Mucosa of rectum (tissue), 2 donors: ENCODE results near the gene RASSF5.

Source experiments
- H3K27ac ChIP-seq, 2 donors: one replicate each; pipeline ENCODE4 v1.7.0; 2013; ENCODE audit warnings: inconsistent platforms in 2 of 2, low read depth in 2 of 2, low read length in 2 of 2
- H3K27me3 ChIP-seq, 2 donors: one replicate each; pipeline ENCODE4 v1.7.0; 2013; ENCODE audit warnings: low read length in 2 of 2; ENCODE audit not compliant: control insufficient read depth in 2 of 2, insufficient read depth in 2 of 2
- H3K36me3 ChIP-seq, 2 donors: one replicate each; pipeline ENCODE4 v1.7.0; 2013; ENCODE audit warnings: low read length in 2 of 2; ENCODE audit not compliant: control insufficient read depth in 2 of 2, insufficient read depth in 2 of 2
- H3K4me1 ChIP-seq, 2 donors: one replicate each; pipeline ENCODE4 v1.7.0; 2013; ENCODE audit warnings: low read length in 2 of 2, mild to moderate bottlenecking in 1 of 2; ENCODE audit not compliant: control insufficient read depth in 2 of 2, insufficient read depth in 2 of 2
- H3K4me3 ChIP-seq, 2 donors: one replicate each; pipeline ENCODE4 v1.7.0; 2013; ENCODE audit warnings: low read length in 2 of 2
- H3K9ac ChIP-seq, 2 donors: one replicate each; pipeline ENCODE4 v1.7.0; 2013; ENCODE audit warnings: low read length in 2 of 2, low read depth in 1 of 2, mild to moderate bottlenecking in 1 of 2
- H3K9me3 ChIP-seq, 2 donors: one replicate each; pipeline ENCODE4 v1.7.0; 2013; ENCODE audit warnings: low read length in 2 of 2; ENCODE audit not compliant: control insufficient read depth in 2 of 2
- donor health status: healthy.
- donor health status: Normal muscosa, but diverticular disease.

Gene RASSF5

DNA sequence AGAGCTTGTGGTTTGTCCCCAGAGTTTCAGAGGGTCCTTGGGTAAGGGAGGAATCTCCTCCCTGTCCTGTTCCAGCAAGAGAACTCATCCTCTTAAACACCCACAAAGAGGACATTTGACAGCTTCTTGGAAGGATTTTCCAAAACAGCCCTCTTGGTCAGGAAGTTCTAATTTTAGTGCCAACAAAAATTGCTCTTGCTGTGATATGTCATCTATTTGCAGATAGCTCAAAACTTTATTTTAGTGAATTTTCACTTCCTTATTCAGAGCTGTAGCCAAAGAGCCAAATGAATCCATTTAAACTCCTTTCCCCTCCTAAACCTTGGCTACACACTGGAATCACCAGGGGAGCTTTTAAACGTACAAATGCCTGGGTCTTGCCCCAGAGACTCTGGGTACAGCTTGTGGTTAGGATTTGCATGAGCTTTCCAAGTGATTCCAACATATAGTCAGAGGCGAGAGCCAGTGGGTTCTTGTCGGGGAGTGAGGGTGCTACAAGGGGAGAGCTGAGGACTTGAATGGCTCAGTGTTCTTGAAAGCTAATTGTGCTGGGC is 11.8 kb upstream of the RASSF5 start:
- no peaks in the 10 kb centered on the region for H3K9me3 ChIP-seq
- peaks cover 17 to 31% of the 10 kb centered on the region in 2 donors for H3K36me3 ChIP-seq
- H3K9ac ChIP-seq: no peak overlapping the region
- no peak overlapping the region for H3K4me3 ChIP-seq
- peaks cover 4 to 8% of the 10 kb centered on the region in 2 donors for H3K4me1 ChIP-seq
- no peak overlapping the region for H3K27ac ChIP-seq
- H3K27me3 ChIP-seq: no peaks in the 10 kb centered on the region

GRCh38 chr1:206496131-206496793 is 11.1 kb upstream of the RASSF5 start:
- Histone ChIP-seq H3K27ac (no peak overlapping the region), H3K9me3 (no peaks in the 10 kb centered on the region), H3K4me1 (peaks cover 4 to 8% of the 10 kb centered on the region in 2 donors)

GRCh38 chr1:206497363-206497762 is 10.0 kb upstream of the RASSF5 start:
- peaks cover 9 to 20% of the 10 kb centered on the region in 2 donors for H3K36me3 ChIP-seq
- H3K27me3 ChIP-seq: no peaks in the 10 kb centered on the region
- no peaks in the 10 kb centered on the region for H3K9me3 ChIP-seq
- no peak overlapping the region for H3K4me3 ChIP-seq
- H3K27ac ChIP-seq: no peak overlapping the region
- H3K9ac ChIP-seq: no peak overlapping the region
- H3K4me1 ChIP-seq: peaks cover 4 to 8% of the 10 kb centered on the region in 2 donors

More at GRCh38 chr1:206496131-206496793, 11.1 kb upstream of the RASSF5 start:
- peaks cover 15 to 30% of the 10 kb centered on the region in 2 donors for H3K36me3 ChIP-seq
- no peak overlapping the region for H3K4me3 ChIP-seq
- H3K9ac ChIP-seq: no peak overlapping the region
- H3K27me3 ChIP-seq: no peaks in the 10 kb centered on the region

DNA sequence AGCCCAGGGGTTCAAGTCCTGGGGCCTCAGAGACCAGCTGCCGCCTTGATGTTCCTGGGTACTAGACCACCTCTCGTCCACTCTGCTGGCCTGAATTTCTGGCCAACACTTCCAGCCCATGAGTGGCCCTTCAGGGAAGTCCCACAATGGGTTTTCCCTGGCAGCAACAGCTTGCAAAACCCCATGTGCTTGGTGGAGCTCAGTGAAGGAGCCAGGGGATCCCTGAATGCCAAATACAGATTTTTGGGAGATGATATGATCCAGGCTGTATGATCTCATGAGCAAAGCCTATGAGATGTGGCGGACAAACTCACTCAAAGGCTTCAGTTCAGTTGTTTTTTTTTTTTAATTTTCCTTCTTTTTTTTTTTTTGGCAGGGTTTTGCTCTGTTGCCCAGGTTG is 9.6 kb upstream of the RASSF5 start:
- no peaks in the 10 kb centered on the region for H3K9me3 ChIP-seq
- H3K4me1 ChIP-seq: peaks cover 4 to 8% of the 10 kb centered on the region in 2 donors
- H3K36me3 ChIP-seq: peaks cover 9 to 16% of the 10 kb centered on the region in 2 donors
- H3K27ac ChIP-seq: no peak overlapping the region
- no peak overlapping the region for H3K4me3 ChIP-seq
- no peak overlapping the region for H3K9ac ChIP-seq
- no peaks in the 10 kb centered on the region for H3K27me3 ChIP-seq

DNA sequence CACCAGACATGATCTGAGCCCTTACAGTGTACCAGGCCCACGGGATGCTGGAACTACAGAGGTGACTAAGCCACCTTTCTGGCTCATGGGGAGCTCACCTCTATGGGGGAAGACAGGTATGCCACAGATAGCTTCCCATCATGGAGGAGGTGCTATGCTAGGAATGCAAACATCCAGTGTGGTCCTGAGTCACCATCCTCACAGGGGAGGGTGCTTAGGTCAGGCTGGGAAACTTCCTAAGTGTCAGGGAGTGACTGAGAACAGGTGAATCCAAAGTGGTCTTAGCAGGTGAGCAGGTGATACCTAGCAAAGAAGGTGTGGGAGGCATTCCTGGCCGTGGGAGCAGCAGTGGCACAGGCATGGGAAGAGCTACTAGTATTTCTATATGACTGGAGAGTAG is 8.6 kb upstream of the RASSF5 start:
- Histone ChIP-seq H3K36me3 (peaks cover 9 to 10% of the 10 kb centered on the region in 2 donors), H3K9ac (no peak overlapping the region), H3K4me3 (no peak overlapping the region), H3K27ac (no peak overlapping the region), H3K27me3 (no peaks in the 10 kb centered on the region), H3K4me1 (peaks cover 4 to 8% of the 10 kb centered on the region in 2 donors), H3K9me3 (no peaks in the 10 kb centered on the region)

GRCh38 chr1:206500046-206500445 is 7.3 kb upstream of the RASSF5 start:
- H3K9ac ChIP-seq: no peak overlapping the region
- peaks cover 3 to 6% of the 10 kb centered on the region in 2 donors for H3K36me3 ChIP-seq
- no peaks in the 10 kb centered on the region for H3K9me3 ChIP-seq
- H3K27me3 ChIP-seq: no peaks in the 10 kb centered on the region
- H3K4me3 ChIP-seq: no peak overlapping the region
- peaks cover 7 to 8% of the 10 kb centered on the region in 2 donors for H3K4me1 ChIP-seq
- no peak overlapping the region for H3K27ac ChIP-seq

GRCh38 chr1:206501881-206502280 is 5.5 kb upstream of the RASSF5 start:
- no peak overlapping the region for H3K9ac ChIP-seq
- H3K27me3 ChIP-seq: peaks cover 4 to 5% of the 10 kb centered on the region in 2 donors
- peak overlapping the region; percentile 56 to 70 for H3K27ac ChIP-seq
- H3K4me1 ChIP-seq: peaks cover under 1 to 5% of the 10 kb centered on the region in 2 donors
- H3K4me3 ChIP-seq: no peak overlapping the region
- H3K9me3 ChIP-seq: no peaks in the 10 kb centered on the region
- H3K36me3 ChIP-seq: no peaks in the 10 kb centered on the region

- no peaks in the 10 kb centered on the region for H3K36me3 ChIP-seq
- no peaks in the 10 kb centered on the region for H3K9me3 ChIP-seq
- no peak overlapping the region for H3K27ac ChIP-seq
- H3K4me3 ChIP-seq: no peak overlapping the region
- H3K9ac ChIP-seq: no peak overlapping the region
- H3K27me3 ChIP-seq: peaks cover 4 to 5% of the 10 kb centered on the region in 2 donors
- peaks cover 3 to 8% of the 10 kb centered on the region in 2 donors for H3K4me1 ChIP-seq
Observed at GRCh38 chr1:206502403-206502802, 4.9 kb upstream of the RASSF5 start.

DNA sequence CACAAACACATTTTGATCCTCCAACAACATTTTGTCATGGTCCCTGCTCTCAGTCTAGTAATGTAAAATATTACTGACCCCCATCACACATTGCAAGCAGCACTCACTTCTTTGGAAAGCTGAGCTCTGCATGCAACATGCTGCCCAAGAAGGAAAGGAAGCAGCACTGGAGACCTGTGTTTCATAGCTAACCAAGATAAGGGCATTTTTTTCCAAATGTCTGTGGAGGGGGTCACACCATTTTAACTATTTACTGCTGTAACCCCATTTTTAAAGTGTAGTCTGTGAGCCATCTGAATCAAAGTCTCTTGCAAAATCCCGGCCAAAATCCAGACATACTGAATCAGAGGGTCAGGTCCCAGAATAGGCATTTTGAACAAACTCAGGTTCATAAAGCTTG is 4.5 kb upstream of the RASSF5 start:
- Histone ChIP-seq H3K4me1 (peaks cover 5 to 8% of the 10 kb centered on the region in 2 donors), H3K27ac (no peak overlapping the region), H3K36me3 (no peaks in the 10 kb centered on the region)

GRCh38 chr1:206503591-206504362 is 3.6 kb upstream of the RASSF5 start:
- Histone ChIP-seq H3K4me1 (peaks cover 8 to 13% of the 10 kb centered on the region in 2 donors), H3K27me3 (peaks cover 12 to 14% of the 10 kb centered on the region in 2 donors), H3K9me3 (no peaks in the 10 kb centered on the region), H3K27ac (peak overlapping the region; percentile 28 to 47), H3K9ac (no peak overlapping the region), H3K4me3 (no peak overlapping the region), H3K36me3 (no peaks in the 10 kb centered on the region)

More for the DNA sequence above, 4.5 kb upstream of the RASSF5 start:
- Histone ChIP-seq H3K4me3 (no peak overlapping the region), H3K9ac (no peak overlapping the region), H3K27me3 (peaks cover 5% of the 10 kb centered on the region in 2 donors), H3K9me3 (no peaks in the 10 kb centered on the region)
